HCT116 (cell line): Measurements from ENCODE around the gene SLC22A8. TPM values are rescaled to one million over a fixed set of nuclear protein-coding genes. Genes with fewer than 3 reads are reported as not detected.

Source experiments
- ATAC-seq: fragments of 200-7000 bp; cut with Tn5 transposase; 2 replicates; pipeline ENCODE4 v1.9.1; 2020; ENCODE audit warnings: mild to moderate bottlenecking, moderate library complexity
- BruUV-seq: library from RNA; stranded (reverse); fragments of 400-500 nt; replicated peaks from 2 replicates; lab custom pipeline; 2021; lab: Mats Ljungman, UMichigan
- CTCF ChIA-PET: fragments of 300-600 bp; sonication (Branson Sonifier 250); formaldehyde crosslinking; loops from one replicate; lab custom pipeline; 2021; ENCODE audit warnings: antibody characterized with exemption; lab: Charles Lee
- POLR2A ChIA-PET: fragments of 300-600, 350-600 bp; sonication (Branson Sonifier 250); formaldehyde crosslinking; loops from one replicate; lab custom pipeline; 2021; ENCODE audit warnings: antibody characterized with exemption; lab: Charles Lee
- RAD21 ChIA-PET, 2 experiments: fragments of 300-600 bp; sonication (Branson Sonifier 250); formaldehyde crosslinking; loops; one replicate each; lab custom pipeline; 2023; ENCODE audit warnings: low total read pairs in 2 of 2; ENCODE audit not compliant: uncharacterized antibody in 2 of 2, unreplicated experiment in 2 of 2, low non-redundant PET in 1 of 2; lab: Charles Lee
- DNase-seq: peaks from one replicate; pipeline ENCODE4 v3.0.0-alpha.2; 2010; ENCODE audit warnings: low read depth, low spot score
- H2AFZ ChIP-seq: fragments of 200-600 bp; shearing (Covaris generic), sonication (generic); 2 replicates; pipeline ENCODE4 v1.6.1; 2017; ENCODE audit warnings: low read depth, mixed run types, mixed read lengths, antibody characterized with exemption, low read length; ENCODE audit not compliant: poor library complexity, severe bottlenecking
- H3K27ac ChIP-seq: 2 replicates; pipeline ENCODE4 v1.5.1; 2012; ENCODE audit warnings: low read depth, low read length
- H3K27me3 ChIP-seq: fragments of 200-600 bp; sonication (generic); 2 replicates; pipeline ENCODE4 v1.6.1; 2016; ENCODE audit warnings: mixed run types, low read length, mixed read lengths; ENCODE audit not compliant: insufficient read depth
- H3K36me3 ChIP-seq, 2 experiments: fragments of 200-500 bp in 1 of 2; fragments of 200-600 bp in 1 of 2; sonication (Bioruptor generic) in 1 of 2; sonication (generic) in 1 of 2; 2 replicates each; pipeline versions ENCODE4 v1.5.1 to v1.6.1; 2014 to 2016; ENCODE audit warnings: low read length in 2 of 2, inconsistent platforms in 1 of 2, mixed read lengths in 1 of 2, mixed run types in 1 of 2; ENCODE audit not compliant: insufficient read depth in 2 of 2, control insufficient read depth in 1 of 2
- H3K4me1 ChIP-seq, 2 experiments: fragments of 200-600 bp in 1 of 2; sonication (generic) in 1 of 2; 2 replicates each; pipeline versions ENCODE4 v1.5.1 to v1.6.1; 2012 to 2017; ENCODE audit warnings: low read length in 2 of 2, inconsistent platforms in 1 of 2, mild to moderate bottlenecking in 1 of 2, mixed read lengths in 1 of 2, mixed run types in 1 of 2, moderate library complexity in 1 of 2; ENCODE audit not compliant: insufficient read depth in 2 of 2, control insufficient read depth in 1 of 2
- H3K4me2 ChIP-seq: fragments of 200-600 bp; sonication (generic); 2 replicates; pipeline ENCODE4 v1.6.1; 2017; ENCODE audit warnings: mixed run types, low read length, mixed read lengths
- H3K4me3 ChIP-seq, 2 experiments: fragments of 200-600 bp in 1 of 2; sonication (generic) in 1 of 2; replicated peaks in 1 of 2; 2 replicates each; pipeline ENCODE4 v1.5.1; 2011 to 2016; ENCODE audit warnings: low read length in 2 of 2, control low read depth in 1 of 2, low read depth in 1 of 2, mild to moderate bottlenecking in 1 of 2, mixed read lengths in 1 of 2, mixed run types in 1 of 2
- H3K79me2 ChIP-seq: fragments of 200-600 bp; sonication (generic); 2 replicates; pipeline ENCODE4 v1.6.1; 2017; ENCODE audit warnings: mild to moderate bottlenecking, mixed run types, low read length, moderate library complexity, mixed read lengths; ENCODE audit not compliant: insufficient read depth
- H3K9ac ChIP-seq: fragments of 200-600 bp; sonication (generic); 2 replicates; pipeline ENCODE4 v1.6.1; 2016; ENCODE audit warnings: low read length, mixed read lengths
- H3K9me2 ChIP-seq: fragments of 200-600 bp; sonication (generic), shearing (Covaris generic); 2 replicates; pipeline ENCODE4 v1.6.1; 2017; ENCODE audit warnings: mixed run types, mild to moderate bottlenecking, moderate library complexity; ENCODE audit not compliant: insufficient read depth
- H3K9me3 ChIP-seq, 2 experiments: fragments of 200-500 bp in 1 of 2; fragments of 200-600 bp in 1 of 2; sonication (Bioruptor generic) in 1 of 2; sonication (generic) in 1 of 2; 2 replicates each; pipeline ENCODE4 v1.6.1; 2014 to 2017; ENCODE audit warnings: low read length in 2 of 2, mixed read lengths in 2 of 2, inconsistent platforms in 1 of 2, low read depth in 1 of 2, mild to moderate bottlenecking in 1 of 2, mixed run types in 1 of 2, moderate library complexity in 1 of 2; ENCODE audit not compliant: control insufficient read depth in 1 of 2, insufficient read depth in 1 of 2
- H4K20me1 ChIP-seq: fragments of 200-600 bp; sonication (generic), shearing (Covaris generic); 2 replicates; pipeline ENCODE4 v1.6.1; 2017; ENCODE audit warnings: mixed run types, mild to moderate bottlenecking, moderate library complexity; ENCODE audit not compliant: insufficient read depth
- CBX3 ChIP-seq: IDR thresholded peaks from 2 replicates; pipeline ENCODE4 v1.6.1; 2012; ENCODE audit warnings: low read depth
- CTCF ChIP-seq, 3 experiments: fragments of 200-600 bp in 1 of 3; sonication (generic) in 1 of 3; IDR thresholded peaks in 2 of 3; conservative IDR thresholded peaks in 1 of 3; 2 replicates each; pipeline ENCODE4 v1.5.1; 2012 to 2017; ENCODE audit warnings: low read depth in 2 of 3, low read length in 2 of 3, antibody characterized with exemption in 1 of 3, borderline replicate concordance in 1 of 3, control low read depth in 1 of 3, mild to moderate bottlenecking in 1 of 3, mixed read lengths in 1 of 3, mixed run types in 1 of 3, moderate library complexity in 1 of 3; ENCODE audit not compliant: insufficient read depth in 1 of 3
- EGR1 ChIP-seq: IDR thresholded peaks from 2 replicates; pipeline ENCODE4 v1.6.1; 2012; ENCODE audit warnings: low read depth
- ELF1 ChIP-seq: IDR thresholded peaks from 2 replicates; pipeline ENCODE4 v1.6.1; 2012; ENCODE audit warnings: low read depth, borderline replicate concordance
- EZH2 ChIP-seq: fragments of 200-600 bp; sonication (generic); IDR thresholded peaks from 2 replicates; pipeline ENCODE4 v1.6.1; 2017; ENCODE audit warnings: antibody characterized with exemption, mixed run types
- EZH2phosphoT487 ChIP-seq: fragments of 200-600 bp; IDR thresholded peaks from 2 replicates; pipeline ENCODE4 v1.6.1; 2018; ENCODE audit warnings: antibody characterized with exemption, borderline replicate concordance
- FOSL1 ChIP-seq: IDR thresholded peaks from 2 replicates; pipeline ENCODE4 v1.6.1; 2012; ENCODE audit warnings: low read depth
- MAX ChIP-seq: IDR thresholded peaks from 2 replicates; pipeline ENCODE4 v1.6.1; 2012
- POLR2A ChIP-seq: IDR thresholded peaks from 2 replicates; pipeline ENCODE4 v1.7.0; 2011; ENCODE audit warnings: borderline replicate concordance; ENCODE audit not compliant: insufficient read depth, insufficient read length; ENCODE audit errors: extremely low read depth
- POLR2AphosphoS5 ChIP-seq: IDR thresholded peaks from 2 replicates; pipeline ENCODE4 v1.6.1; 2011; ENCODE audit warnings: mild to moderate bottlenecking, low read depth, low read length, moderate library complexity
- RAD21 ChIP-seq: IDR thresholded peaks from 2 replicates; pipeline ENCODE4 v1.6.1; 2012; ENCODE audit warnings: low read depth, mild to moderate bottlenecking
- REST ChIP-seq: IDR thresholded peaks from 2 replicates; pipeline ENCODE4 v1.6.1; 2012; ENCODE audit warnings: low read depth
- SP1 ChIP-seq: IDR thresholded peaks from 2 replicates; pipeline ENCODE4 v1.6.1; 2012; ENCODE audit warnings: low read depth
- ZBTB33 ChIP-seq: IDR thresholded peaks from 2 replicates; pipeline ENCODE4 v1.6.1; 2011; ENCODE audit warnings: mild to moderate bottlenecking, low read length, moderate library complexity; ENCODE audit not compliant: insufficient replicate concordance; ENCODE audit errors: extremely low read depth
- ZFX ChIP-seq: fragments of 450-650 bp; IDR thresholded peaks from 2 replicates; pipeline ENCODE4 v1.6.1; 2017
- intact Hi-C: fragments of 100-400 bp; cut with micrococcal nuclease; formaldehyde crosslinking; loops from 2 replicates; pipeline ENCODE4 v1.10.0; 2022
- total RNA-seq: library from RNA; stranded (reverse); gene quantifications from one replicate; pipeline ENCODE4 v1.2.1, GENCODE V29; 2021; ENCODE audit not compliant: unreplicated experiment

The SLC22A8 gene
- total RNA-seq, 1 experiment from 2014 or later, result not detected

- TF ChIP-seq EGR1, result no peak
- TF ChIP-seq ZFX, result no peak
- TF ChIP-seq EZH2phosphoT487, result no peak
- TF ChIP-seq POLR2AphosphoS5, result no peak
- no peak for TF ChIP-seq ELF1
- TF ChIP-seq ZBTB33, result no peak
- TF ChIP-seq REST, result no peak
- no peak for TF ChIP-seq FOSL1
- no peak for TF ChIP-seq MAX
- no peak for TF ChIP-seq POLR2A
- no peak for TF ChIP-seq RAD21
- TF ChIP-seq EZH2, result no peak
- TF ChIP-seq CBX3, result no peak
- no peak for TF ChIP-seq CTCF (IDR thresholded peaks at IDR 0.05 in 2 of 3, conservative IDR thresholded peaks at IDR 0.05 in 1 of 3; ENCODE audit: borderline replicate concordance in 1 of 3, insufficient read depth in 1 of 3, low read depth in 2 of 3, low read length in 2 of 3)
- no peak for TF ChIP-seq SP1
- H3K79me2 ChIP-seq, result no peaks in the 10 kb centered on the region
- intact Hi-C loops, result no loop called here
- H3K27ac ChIP-seq, result no peak overlapping the region
- no peak for ATAC-seq
- CTCF ChIA-PET, result interaction anchor here (0.9 kb wide), 1 partner anchor 23 kb away, joined by 4 read pairs; no protein-coding TSS in a partner anchor
- RAD21 ChIA-PET, result no interaction called here
- no peak overlapping the region for H3K4me3 ChIP-seq
- no peaks in the 10 kb centered on the region for H3K36me3 ChIP-seq
- no peaks in the 10 kb centered on the region for H3K9me2 ChIP-seq
- no peak overlapping the region for H2AFZ ChIP-seq
- H4K20me1 ChIP-seq, result no peaks in the 10 kb centered on the region
- DNase-seq, result no peak
- no TSS peak for BruUV-seq
- no peaks in the 10 kb centered on the region for H3K9me3 ChIP-seq
- no peaks in the 10 kb centered on the region; the same call in 1 of the 2 replicates for H3K27me3 ChIP-seq
- no peaks in the 10 kb centered on the region for H3K4me1 ChIP-seq
- no peak overlapping the region for H3K4me2 ChIP-seq
- POLR2A ChIA-PET, result no interaction called here
- H3K9ac ChIP-seq, result no peak overlapping the region
Observed at GRCh38 chr11:62999156-62999555, 16.5 kb downstream of the SLC22A8 start.
